Ascending aorta (tissue), 2 donors: Measurements from ENCODE around the gene JAKMIP1. TPM values are rescaled to one million over a fixed set of nuclear protein-coding genes. Genes with fewer than 3 reads are reported as not detected.

Experiments
- DNase-seq, 2 donors: peaks; one replicate each; pipeline ENCODE4 v3.0.0-alpha.2; 2019; ENCODE audit warnings: low spot score in 2 of 2
- H3K27ac ChIP-seq, 2 donors: fragments of 200-600 bp; sonication (generic); one replicate each; pipeline ENCODE4 v1.5.1; 2016 to 2017; ENCODE audit warnings: mild to moderate bottlenecking in 1 of 2
- H3K27me3 ChIP-seq: fragments of 200-600 bp; sonication (generic); one replicate; pipeline ENCODE4 v1.5.1; 2017
- H3K36me3 ChIP-seq, 2 donors: fragments of 200-600 bp; sonication (generic); one replicate each; pipeline ENCODE4 v1.5.1; 2016
- H3K4me1 ChIP-seq, 2 donors: fragments of 200-600 bp; sonication (generic); one replicate each; pipeline ENCODE4 v1.5.1; 2016 to 2017; ENCODE audit warnings: mild to moderate bottlenecking in 1 of 2
- H3K4me3 ChIP-seq, 2 donors: fragments of 200-600 bp; sonication (generic); one replicate each; pipeline ENCODE4 v1.5.1; 2016 to 2017; ENCODE audit warnings: mild to moderate bottlenecking in 1 of 2
- H3K9me3 ChIP-seq, 2 donors: fragments of 200-600 bp; sonication (generic); one replicate each; pipeline ENCODE4 v1.5.1; 2016
- CTCF ChIP-seq, 3 experiments: fragments of 200-600 bp in 2 of 3; fragments of 450-650 bp in 1 of 3; sonication (generic) in 2 of 3; IDR thresholded peaks; one replicate each; pipeline ENCODE4 v1.5.1; 2016 to 2019; ENCODE audit warnings: antibody characterized with exemption in 3 of 3, mild to moderate bottlenecking in 1 of 3, moderate library complexity in 1 of 3
- intact Hi-C: fragments of 100-400 bp; cut with DNase I; formaldehyde crosslinking; loops from one replicate; pipeline ENCODE4 v1.15.1; 2023
- total RNA-seq: library from RNA; depleted of rRNA; stranded (reverse); fragments of >200 nt; gene quantifications from one replicate; pipeline ENCODE4 v1.1.0, GENCODE V29; 2016

JAKMIP1 gene
- total RNA-seq, 1 donor from 2014 or later: not detected

- intact Hi-C loops: no loop called here
Observed at GRCh38 chr4:6097581-6097980, 102.8 kb downstream of the JAKMIP1 start.

GRCh38 chr4:6095897-6096296 lies 104.5 kb downstream of the JAKMIP1 start:
- Histone ChIP-seq H3K9me3 (no peaks in the 10 kb centered on the region), H3K36me3 (no peaks in the 10 kb centered on the region)

More at GRCh38 chr4:6097581-6097980, 102.8 kb downstream of the JAKMIP1 start:
- H3K27me3 ChIP-seq: no peaks in the 10 kb centered on the region
- no peak for DNase-seq
- H3K9me3 ChIP-seq: no peaks in the 10 kb centered on the region
- no peak for TF ChIP-seq CTCF (IDR thresholded peaks at IDR 0.05)
- no peaks in the 10 kb centered on the region for H3K4me1 ChIP-seq
- no peak overlapping the region for H3K4me3 ChIP-seq
- no peaks in the 10 kb centered on the region for H3K36me3 ChIP-seq
- no peak overlapping the region for H3K27ac ChIP-seq

DNA sequence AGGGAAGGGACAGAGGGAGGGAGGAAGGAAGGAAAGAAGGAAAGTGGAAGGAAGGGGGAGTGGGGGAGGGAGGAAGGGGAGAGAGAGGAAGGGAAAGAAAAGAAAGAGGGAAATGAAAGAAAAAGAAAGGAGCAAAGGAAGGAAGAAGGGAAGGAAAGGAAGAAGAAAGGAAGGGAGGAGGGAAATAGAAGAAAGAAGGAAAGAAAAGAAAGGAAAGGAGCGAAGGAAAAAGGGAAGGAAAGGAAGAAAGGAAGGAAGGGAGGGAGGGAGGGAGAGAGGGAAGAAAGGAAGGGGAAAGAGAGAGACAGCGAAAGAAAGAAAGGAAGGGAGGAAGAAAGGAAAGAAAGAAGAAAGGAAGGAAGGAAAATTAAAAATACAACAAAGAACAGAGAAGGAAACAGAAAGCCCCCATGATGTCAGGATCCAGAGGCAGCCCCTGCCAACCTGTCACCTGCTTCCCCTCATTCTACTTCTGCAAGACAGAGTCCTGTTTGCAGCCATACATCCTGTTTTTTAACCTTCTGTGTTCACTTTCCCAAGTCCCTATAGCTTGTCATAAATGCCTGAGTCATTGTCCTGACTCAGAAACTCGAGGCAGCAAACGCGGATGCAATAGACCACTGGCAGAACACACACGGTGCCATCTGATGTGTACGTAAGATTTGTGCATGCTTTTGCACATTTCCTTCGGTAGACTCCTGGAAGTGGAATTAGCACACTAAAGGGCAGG lies 105.2 kb downstream of the JAKMIP1 start:
- Histone ChIP-seq H3K4me1 (no peaks in the 10 kb centered on the region), H3K27me3 (no peaks in the 10 kb centered on the region), H3K36me3 (no peaks in the 10 kb centered on the region), H3K4me3 (no peak overlapping the region), H3K27ac (no peak overlapping the region), H3K9me3 (no peaks in the 10 kb centered on the region)
- no peak for DNase-seq
- TF ChIP-seq CTCF (IDR thresholded peaks at IDR 0.05): no peak
- intact Hi-C loops: no loop called here

More at GRCh38 chr4:6095897-6096296, 104.5 kb downstream of the JAKMIP1 start:
- no peaks in the 10 kb centered on the region for H3K4me1 ChIP-seq
- no peaks in the 10 kb centered on the region for H3K27me3 ChIP-seq
- TF ChIP-seq CTCF (IDR thresholded peaks at IDR 0.05): no peak
- no peak overlapping the region for H3K27ac ChIP-seq
- DNase-seq: no peak
- intact Hi-C loops: no loop called here
- no peak overlapping the region for H3K4me3 ChIP-seq

DNA sequence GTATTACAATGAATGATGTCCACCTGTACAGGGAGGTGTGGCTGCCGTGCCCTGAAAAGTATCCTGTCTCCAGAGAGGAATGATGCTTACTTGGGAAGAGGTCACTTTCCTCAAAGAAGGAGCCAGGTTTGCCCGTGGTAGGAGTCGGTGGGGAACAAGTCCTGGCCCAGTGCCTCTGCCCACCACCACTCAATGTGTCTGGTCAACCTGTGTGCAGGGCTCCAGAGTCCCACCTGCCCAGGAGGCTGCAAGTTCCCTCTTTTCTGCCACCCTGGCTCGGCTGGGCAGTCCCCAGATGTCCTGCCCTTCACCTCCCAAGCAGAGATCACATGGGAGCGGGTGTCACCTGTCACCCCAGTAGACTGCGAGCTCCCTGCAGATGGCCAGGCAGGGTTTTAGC lies 106.7 kb downstream of the JAKMIP1 start:
- no peak for TF ChIP-seq CTCF (IDR thresholded peaks at IDR 0.05)
- no peak overlapping the region for H3K4me3 ChIP-seq
- H3K9me3 ChIP-seq: no peaks in the 10 kb centered on the region
- no peaks in the 10 kb centered on the region for H3K36me3 ChIP-seq
- DNase-seq: no peak
- H3K27ac ChIP-seq: no peak overlapping the region
- no peaks in the 10 kb centered on the region for H3K27me3 ChIP-seq
- H3K4me1 ChIP-seq: no peaks in the 10 kb centered on the region
- intact Hi-C loops: no loop called here

- H3K4me1 ChIP-seq: no peaks in the 10 kb centered on the region
- H3K27me3 ChIP-seq: no peaks in the 10 kb centered on the region
- DNase-seq: no peak
- H3K9me3 ChIP-seq: no peaks in the 10 kb centered on the region
- no peak overlapping the region for H3K4me3 ChIP-seq
- no peak overlapping the region for H3K27ac ChIP-seq
- intact Hi-C loops: no loop called here
- H3K36me3 ChIP-seq: no peaks in the 10 kb centered on the region
- no peak for TF ChIP-seq CTCF (IDR thresholded peaks at IDR 0.05)
Observed at GRCh38 chr4:6092971-6093370, 107.4 kb downstream of the JAKMIP1 start.
